ENCODE data around the gene CCDC9B.

Gene CCDC9B

DNA sequence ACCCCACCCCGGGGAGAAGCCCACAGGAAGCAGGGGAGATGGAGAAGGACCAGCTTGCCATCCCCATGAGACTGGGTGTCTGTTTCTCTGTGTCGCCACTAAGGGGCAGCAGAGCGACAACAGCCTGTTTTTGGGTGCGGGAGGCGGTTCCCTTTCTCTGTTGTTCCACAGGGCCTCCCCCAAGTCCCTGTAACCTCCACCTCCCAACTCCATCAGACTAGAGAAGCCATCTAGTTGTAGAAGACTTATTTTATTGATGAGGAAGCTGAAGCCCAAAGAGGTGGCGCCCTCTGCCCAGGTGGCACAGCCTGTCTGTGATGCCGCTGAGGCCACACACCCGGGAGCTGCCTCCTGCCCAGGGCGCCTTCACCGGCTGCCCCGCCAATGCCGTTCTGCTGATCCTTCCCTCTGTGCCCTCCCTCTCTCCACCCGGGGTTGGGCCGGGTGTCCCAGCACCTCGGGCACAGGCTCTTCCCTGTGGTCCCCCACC lies 3.9 kb upstream of the CCDC9B start:
- DNase-seq: no peak

DNA sequence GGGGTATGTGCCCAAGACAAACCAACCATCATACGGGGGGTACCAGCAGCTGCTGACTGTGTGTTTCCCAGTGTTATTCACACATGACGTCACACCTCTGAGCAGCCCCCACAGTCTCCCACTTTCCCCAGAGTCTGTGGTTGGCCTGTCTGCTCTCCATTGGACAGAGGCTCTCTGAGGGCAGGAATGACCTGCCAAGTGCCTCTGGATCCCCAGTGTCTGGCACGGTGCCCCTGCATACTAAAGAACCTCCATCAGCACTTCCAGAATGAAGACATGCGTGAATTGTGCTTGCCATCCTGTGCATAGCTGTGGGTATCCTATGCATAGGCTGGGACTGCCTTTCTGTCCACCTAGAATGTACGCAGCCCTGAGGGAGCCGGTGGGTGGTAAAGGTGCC lies 3.5 kb upstream of the CCDC9B start:
- no peak for DNase-seq

DNA sequence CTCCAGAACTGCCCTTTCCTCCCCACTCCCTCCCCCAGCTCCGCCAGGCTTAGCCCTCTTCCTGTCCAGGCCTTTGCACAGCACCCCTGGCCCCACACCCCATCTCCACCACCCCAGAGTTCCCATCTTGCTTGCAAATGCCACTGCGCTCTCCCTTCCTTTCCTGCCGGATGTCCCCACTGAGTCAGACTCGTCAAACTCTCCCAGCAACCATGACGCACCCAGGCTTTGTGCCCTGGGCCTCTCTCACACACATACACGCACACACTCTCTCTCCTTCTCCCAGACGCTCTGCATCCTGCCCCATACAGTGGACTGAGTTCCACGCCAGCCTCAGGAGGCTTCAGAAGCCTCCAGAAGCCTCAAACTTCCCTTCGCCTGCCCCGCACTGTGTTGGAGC lies 2.8 kb upstream of the CCDC9B start:
- no peak for DNase-seq

DNA sequence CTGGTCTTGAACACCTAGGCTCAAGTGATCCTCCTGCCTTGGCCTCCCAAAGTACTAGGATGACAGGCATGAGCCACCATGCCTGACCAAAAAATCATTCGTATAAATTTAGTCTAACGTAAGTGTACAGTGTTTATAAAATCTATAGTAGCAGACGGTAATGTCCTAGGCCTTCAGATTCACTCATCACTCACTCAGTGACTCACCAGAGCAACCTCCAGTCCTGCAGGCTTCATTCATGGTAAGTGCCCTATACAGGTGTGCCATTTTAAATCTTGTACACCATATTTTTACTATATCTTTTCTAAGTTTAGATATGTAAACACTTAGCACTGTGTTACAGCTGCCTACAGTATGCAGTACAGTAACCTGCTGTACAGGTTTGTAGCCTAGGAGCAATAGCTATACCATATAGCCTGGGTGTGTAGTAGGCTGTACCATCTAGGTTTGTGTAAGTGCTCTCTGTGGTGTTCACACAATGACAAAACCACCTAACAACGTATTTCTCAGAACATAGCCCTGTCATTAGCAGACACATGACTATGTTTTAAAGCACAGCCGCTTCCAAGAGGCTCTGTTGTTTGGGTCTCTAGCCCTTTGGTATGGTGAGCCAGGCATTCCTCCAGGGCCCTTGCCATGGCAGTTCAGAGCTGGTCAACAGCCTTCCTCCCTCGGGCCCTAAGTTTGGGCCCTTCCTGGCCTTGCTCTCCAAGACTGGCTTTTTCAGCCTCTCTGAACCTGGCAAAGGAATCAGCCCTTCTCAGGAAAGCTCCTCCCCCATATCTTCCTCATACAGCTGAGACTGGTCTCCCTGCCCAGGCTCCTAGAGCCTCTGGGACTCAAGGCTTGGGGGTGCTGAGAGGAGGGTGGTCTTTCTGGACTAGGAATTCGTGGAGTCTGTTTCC lies 1.9 kb upstream of the CCDC9B start:
- DNase-seq: no peak

DNA sequence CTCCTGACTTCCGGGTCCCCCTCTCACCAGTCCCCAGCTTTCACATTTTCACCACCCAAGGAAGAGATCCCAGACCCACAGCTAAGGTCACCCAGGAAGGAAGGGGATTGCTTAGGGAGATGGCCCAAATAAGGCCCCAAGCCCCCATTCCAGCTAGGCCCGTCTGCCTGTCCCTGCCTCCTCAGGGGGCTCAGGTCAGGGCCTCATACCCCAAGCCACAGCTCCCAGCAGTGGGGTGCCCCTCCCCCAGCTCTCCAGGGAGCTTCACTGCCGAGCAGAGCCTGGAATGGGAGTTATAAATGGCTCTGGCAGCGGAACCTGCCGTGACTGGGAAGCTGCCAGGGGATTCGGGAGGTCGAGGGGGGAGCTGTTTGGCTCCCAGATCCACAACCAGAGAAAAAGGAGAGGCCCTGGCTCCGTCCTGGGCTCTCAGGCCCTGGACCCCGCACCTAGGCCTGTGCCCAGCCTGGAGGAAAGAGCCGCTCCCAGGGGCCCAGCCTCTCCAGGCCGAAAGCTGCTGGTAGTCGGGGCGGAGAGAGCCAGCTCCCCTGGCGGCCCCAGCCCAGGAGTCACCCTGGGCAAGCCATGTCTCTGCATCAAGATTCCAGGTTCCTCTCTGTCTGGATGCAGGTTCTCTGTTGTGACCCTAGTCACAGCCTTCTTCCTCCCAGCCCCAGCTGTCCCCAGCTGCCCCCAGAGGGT lies 550 bp downstream of the CCDC9B start:
- DNase-seq: no peak

DNA sequence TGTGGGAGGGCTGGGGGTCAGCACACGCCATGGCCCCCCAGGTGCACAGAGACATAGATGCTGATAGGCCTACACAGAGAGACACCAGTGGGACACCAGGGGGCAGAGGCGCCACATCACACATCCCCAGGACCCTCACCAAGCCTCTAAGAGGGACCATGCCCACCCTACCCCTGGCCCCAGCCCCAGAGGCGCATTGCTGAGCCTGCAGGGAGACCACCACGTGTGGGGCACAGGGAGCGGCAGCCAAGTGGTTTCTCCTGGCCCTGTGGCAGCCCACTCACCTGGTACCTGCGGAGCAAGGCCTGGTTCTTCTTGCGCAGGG lies 1.2 kb downstream of the CCDC9B start:
- no peak for DNase-seq

DNA sequence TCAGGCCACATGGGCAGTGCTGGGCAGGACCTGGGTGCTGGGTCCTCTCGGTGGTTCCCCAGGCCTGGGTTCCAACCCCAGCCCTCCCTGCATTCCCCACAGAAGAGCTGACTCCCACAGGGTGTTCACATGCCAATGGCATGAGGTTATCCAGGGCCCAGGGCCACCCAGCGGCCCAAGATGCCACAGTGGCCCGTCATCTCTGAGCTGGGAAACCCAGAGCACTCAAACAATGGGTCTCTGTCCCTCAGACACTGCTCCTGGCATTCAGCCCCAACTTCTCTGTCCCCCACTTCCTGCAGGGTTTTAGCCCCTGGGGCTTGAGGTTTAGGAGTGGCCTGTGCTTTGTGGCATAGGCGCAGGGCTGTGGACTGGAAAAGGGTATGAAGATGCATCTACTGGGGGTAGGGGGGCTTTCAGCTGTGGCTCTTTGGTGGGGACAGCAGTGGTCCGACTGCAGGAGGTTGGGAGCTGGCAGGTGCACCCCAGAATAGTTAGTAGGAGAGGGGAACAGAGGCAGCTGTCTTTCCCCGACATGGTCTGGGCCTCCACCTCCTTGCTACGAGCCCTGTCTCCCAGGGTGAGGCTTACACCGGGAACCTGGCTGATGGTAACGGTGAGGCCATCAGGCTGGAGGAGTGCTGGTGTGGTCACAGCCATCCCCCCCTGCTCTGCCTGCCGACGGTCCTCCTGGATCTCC lies 1.7 kb downstream of the CCDC9B start:
- no peak for DNase-seq

DNA sequence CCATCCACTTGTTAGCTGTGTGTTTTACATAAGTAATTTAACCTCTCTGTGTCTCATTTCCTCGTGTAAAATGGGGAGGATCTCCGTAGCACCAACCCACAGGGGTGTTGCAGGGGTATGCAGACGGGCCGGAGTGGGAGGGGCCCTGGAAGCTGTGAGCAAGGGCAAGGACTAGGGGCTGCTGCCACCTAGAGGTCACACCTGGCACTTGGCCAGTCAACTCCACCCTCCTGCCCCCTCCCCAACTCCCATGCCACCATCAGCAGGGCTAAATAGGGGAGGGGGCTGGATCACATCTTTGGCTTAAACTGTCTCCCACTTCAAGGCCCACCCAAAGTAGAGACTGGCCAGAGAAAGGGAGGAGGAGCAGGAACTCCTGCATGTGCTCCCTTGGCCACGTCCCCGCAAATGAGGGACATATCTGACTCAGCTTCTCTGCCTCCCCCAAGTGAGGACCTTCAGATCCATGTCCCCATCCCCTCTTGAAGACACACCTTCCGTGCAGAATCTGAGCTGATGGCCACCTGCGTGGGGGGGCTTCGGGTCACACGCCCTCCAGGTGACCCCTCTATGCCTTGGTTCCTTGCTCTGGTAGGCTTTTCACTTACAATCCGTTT lies 2.6 kb downstream of the CCDC9B start:
- DNase-seq: peak; percentile 56

DNA sequence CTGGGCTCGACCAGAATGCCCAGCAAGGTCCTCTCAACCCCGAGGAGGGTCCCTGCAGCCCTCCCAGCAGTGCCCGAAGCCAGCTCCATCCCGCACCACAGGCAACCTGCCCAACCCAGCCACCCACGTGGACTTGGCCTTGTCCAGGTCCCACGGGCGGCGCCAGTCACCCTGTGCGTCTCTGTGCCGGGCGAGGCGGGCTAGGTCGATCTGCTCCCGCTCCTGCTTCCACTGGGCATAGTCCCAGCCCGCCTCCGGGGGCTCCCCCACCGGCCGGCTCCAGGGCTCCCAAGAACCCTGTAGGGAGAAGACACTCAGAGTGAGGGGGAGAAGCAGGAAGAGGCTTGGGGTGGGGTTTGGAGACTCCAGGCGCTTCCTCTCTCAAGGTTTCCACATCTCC lies 3.1 kb downstream of the CCDC9B start:
- no peak for DNase-seq

DNA sequence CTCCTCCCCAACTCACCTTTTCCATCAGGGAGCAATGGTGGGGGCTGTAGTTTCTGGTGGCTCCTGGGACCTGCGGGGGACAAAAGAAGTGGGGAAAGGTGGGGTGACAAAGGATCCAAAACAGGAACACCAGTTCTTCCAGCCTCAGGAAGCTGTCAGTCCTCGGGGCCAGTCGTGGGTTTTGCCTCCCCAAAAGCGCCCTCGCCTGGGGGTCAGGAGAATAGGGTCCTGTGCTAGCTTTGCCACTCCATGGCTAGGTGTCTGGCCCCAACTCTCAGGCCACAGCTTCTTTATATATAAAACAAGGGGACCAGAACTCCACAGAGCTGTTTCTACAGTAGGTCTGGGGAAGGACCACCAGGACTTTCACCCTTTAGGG lies 4.0 kb downstream of the CCDC9B start:
- DNase-seq: no peak

DNA sequence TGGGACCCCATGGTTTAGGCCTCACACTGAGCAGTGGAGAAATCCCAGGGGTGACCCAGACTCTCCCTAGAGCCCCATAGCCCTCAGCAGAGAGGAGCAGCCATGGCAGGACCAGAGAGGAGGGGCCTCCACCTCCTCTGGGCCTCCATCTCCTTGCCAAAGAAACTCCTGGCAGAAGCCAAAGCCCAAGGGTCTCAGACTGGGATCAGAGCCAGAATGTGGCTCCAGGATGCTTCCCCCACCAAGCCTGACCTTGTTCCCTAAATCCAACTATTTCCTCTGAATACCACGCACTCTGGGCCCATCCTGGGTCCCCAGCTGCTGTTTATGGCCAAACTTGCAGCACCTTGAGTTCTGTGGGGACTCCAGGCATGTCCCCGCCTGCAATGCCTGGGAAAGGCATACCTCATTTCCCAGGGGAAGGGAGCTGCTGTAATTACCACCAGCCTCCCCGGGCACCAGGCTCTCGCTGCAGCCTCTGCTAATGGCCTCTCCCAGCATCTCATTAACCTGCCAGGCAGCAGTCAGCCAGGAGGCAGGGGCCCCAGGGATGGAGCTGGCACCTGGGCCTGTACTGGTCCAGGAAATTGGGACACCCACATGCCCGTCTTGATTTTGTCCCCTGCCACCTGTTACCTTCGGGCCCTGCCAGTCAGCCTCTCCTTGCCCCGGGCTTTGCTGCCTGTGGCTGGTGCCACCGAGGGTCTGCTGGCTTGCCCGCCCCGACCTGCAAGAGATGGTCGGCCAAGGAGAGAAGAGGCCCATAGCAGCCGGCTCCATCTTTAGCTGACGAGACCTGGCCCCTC lies 4.6 kb downstream of the CCDC9B start:
- DNase-seq: no peak

DNA sequence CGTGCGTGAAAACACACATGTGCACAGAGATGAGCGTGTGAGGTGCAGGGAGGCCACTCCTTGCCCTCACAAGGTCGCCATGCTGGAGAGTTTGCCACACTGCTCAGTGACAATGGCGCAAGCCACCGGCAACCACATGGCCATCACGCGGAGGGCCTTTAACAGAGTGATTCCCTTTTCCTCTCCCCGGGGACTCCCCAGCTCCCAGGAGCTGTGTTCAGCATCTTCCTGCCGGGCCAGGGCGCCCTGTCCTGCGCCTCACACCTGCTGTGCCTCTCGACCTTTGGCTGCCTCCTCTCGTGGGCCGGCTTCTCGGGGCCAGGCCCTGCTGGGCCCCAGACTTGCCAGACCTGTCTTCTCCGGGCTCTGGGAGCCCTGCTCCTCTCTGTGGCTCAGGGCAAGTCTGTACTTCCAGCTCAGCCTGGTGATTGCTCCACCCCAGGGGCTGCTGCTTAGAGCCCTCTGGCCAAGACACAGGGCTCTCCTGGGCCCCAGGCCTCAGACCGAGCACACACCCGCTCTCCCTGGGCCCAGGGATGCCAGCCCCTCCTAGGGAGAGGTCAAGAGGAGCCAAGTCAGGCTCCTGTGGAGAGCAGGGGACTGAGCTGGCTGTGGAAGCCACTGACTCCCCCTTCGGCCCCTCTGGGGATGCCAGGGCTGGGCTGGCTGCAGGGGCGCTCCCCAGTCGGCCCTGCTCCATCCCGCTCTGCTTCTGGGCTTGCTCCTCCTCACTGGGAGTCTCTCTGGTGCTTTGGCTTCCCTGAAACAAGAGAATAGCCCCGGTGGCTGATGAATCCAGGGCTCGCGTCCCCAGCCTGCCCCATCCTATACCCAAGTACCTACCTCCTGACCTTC lies 5.6 kb downstream of the CCDC9B start:
- no peak for DNase-seq

DNA sequence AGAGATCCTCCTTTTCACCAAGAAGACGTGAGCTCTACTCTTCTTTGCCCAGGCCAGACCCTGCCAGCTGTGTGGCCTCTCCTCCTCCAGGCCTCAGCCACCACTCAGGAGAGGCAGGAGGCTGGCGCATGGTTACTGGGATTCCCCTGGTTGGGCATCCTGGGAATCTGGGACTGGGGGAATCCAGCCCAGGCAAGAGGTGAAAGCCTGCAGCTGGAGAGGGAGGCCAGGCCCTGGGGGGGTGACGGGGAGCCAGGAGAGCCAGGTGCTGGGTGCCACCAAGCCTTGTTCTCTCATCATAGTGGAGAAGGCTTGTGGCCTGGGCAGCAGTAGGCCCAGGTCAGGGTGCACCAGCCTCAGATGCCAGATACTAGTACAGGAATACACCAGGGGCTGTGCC lies 6.2 kb downstream of the CCDC9B start:
- no peak for DNase-seq

DNA sequence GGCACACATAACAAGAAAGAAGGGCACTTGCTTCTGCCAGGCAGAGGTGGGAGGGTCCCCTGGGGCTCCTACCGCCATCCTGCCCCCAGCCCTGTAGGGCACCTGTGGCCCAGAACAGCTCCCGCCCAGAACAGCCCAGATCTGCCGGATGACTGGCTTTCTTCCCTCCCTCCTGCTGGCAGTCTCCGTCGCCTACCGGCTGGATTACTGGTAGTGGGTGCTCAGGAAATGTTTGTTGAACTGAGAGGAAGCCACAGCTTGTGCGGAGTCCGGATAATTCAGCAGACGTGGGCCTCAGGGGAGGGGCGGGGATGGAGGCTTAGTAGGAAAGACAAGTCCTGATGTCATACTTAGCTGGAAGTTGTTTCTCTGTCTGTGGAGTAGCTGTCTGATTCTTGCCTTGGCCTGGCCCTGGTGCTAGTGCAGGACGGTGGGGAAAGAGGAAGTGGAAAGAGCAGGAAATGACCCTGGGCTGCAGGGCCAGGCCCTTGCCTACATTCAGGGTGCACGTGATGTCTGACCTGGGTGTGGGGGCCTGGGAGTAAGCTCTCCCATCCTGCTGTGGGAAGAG lies 6.7 kb downstream of the CCDC9B start:
- no peak for DNase-seq

DNA sequence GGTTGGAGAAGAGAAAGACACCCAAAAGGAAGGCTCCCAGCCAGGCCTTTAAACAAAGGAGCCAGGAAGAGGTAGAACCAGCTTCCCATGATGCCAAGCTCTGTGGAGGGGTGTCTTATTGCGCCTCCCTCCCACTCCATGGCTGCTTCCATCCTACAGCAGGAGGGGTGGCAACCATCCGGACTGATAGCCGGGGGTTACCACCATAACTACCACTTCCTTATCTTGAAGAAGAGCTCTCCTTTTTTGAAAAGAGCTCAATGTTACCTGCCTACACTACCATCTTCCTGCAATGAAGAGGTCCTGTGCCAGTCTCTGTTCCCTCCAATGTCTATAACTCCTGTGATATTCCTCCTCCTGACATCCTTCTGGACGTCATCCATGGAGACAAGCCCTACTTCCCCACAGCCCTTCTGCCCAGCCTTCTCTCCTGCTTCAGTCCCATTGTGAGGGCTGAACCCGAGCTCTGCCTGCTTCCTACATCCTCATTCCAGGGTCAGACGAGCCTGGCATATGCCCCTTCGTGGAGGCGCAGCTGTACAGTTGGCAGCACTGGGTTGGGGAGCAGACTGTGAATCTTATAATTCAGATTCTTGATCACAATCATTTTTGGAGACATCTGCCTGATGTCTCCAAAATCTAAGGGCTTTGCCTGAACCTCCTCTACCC lies 8.5 kb downstream of the CCDC9B start:
- DNase-seq: no peak

DNA sequence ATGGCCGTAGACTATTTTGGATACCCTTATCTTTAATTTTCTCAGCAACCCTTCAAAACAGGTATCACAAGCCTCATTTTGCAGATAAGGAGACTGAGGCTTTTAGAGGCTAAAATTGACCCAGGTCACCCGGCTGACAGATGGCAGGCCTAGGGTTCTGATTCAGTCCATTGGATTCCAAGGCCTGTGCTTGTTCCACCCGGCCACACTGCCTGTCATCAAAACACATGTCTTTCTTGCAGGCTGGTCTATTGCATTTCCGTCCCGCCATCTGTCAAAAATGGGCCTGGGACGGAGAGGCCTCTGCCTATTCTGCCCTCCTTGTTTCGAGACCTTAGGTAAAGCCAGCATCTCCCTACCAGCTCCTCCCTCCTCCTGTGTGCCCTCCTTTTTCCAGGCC lies 9.1 kb downstream of the CCDC9B start:
- no peak for DNase-seq

DNA sequence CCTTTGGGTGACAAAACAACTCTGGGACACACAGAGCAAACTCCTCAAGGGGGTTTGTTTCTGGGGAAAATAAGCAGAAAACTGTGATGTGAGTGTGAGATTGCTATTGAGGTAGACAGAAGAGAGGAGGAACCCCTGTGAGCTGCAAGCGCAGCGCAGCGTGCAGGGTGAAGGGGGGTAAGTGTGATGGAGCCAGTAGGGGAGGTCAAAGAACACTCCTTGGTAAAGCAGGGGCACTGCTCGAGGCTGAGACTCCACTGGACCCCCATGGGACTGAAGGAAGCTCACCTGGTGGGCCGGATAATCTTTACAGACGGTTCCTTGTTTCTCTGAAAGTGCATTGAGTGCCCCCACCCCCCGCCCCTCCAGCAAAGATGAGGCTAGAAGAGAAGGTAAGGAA lies 9.7 kb downstream of the CCDC9B start:
- no peak for DNase-seq

DNA sequence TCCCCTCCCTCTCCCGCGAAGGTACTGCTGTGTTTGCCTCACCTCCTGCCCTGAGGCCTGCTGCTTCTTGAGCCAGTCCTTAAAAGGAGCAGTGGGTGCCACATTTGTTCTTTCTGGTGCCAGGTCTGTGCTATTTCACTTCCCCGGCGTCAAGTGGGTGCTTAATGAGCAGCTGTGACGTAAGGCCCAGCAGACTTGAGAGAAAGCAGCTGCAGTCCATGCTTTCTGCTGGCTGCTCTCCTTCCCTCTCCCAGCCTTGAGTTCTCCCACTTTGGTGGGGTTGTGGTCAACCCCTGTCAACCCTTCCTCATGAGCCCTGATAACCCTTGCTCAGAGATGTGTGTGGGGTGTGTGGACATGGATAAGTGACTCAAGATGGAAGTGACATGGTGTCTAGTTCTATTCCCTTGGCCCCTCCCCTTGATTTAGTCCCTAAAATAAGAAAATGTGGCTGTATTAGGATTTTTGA lies 10.3 kb downstream of the CCDC9B start:
- peak; percentile 71 for DNase-seq

DNA sequence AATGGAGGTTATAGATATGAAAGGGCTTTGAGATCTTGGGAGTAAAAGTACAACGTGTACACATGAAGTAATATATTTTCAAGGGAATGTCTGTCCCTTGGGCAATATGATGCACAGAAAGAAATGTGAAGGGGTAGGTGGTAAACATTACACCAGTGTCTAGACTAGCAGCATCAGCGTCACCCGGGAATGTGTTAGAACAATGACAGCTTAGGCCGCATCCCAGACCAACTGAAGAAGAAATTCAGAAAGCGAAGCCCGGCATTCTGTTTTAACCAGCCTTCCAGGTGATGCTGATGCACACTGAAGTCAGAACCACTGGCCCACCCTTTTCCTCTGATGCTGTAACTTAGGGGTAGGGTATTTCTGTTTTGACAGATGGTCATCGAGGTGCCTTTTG lies 10.9 kb downstream of the CCDC9B start:
- no peak for DNase-seq

DNA sequence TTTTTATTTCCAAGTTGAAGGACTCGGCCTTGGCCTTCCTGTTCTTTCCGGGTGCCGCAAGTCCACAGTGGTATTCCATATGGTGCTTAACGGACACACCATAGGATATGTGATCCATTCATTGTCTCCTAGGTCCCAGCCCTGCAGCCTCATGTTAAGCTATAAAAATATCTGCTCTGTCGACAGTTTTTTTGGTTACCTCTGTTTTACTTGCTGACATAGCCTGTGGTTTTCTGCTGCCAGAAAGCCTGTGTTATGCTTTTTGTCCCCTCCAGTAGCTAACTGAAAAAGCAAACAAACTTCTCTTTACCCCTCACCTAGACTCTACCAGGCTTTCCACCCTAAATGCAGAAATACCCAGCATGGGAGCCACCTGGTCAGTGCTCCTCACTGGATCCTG lies 12.0 kb downstream of the CCDC9B start:
- no peak for DNase-seq

DNA sequence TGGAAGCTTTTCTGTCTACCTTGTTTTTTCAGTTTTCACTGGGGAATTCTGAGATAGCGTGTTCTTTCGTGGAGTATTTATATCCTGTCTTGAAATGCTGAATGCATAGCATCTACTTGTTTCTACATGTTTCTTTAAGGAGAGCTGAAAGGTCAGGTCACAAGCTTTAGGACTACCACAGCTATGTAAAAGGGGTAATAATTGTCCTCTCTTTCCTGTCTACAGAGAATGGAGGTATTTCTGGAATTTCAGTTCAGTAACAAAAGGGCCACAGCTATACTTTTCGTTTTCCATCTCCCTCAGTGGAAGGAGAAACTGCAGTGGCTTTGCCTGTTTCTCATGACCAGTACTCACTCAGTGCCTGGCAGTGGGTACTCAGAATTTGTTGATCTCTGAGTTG lies 12.6 kb downstream of the CCDC9B start:
- no peak for DNase-seq

All from NCI-H510A (cell line).